Upper lobe of right lung (tissue), 1 donor: ENCODE results near the gene NUCB1. TPM values are rescaled to one million over a fixed set of nuclear protein-coding genes. Genes with fewer than 3 reads are reported as not detected.

Experiments used
- ATAC-seq: fragments of 200-7000 bp; cut with Tn5 transposase; one replicate; pipeline ENCODE4 v1.9.1; 2020; ENCODE audit warnings: mild to moderate bottlenecking, moderate library complexity
- DNase-seq: peaks from one replicate; pipeline ENCODE4 v3.0.0-alpha.2; 2020
- H3K27ac ChIP-seq: fragments of 200-600 bp; one replicate; pipeline ENCODE4 v1.8.0; 2022
- H3K27me3 ChIP-seq: fragments of 200-600 bp; one replicate; pipeline ENCODE4 v1.8.0; 2022; ENCODE audit warnings: mild to moderate bottlenecking
- H3K36me3 ChIP-seq: fragments of 200-600 bp; one replicate; pipeline ENCODE4 v1.8.0; 2022
- H3K4me1 ChIP-seq: fragments of 200-600 bp; one replicate; pipeline ENCODE4 v1.8.0; 2022
- H3K4me3 ChIP-seq: fragments of 200-600 bp; one replicate; pipeline ENCODE4 v1.8.0; 2022; ENCODE audit warnings: mild to moderate bottlenecking
- H3K9me3 ChIP-seq: fragments of 200-600 bp; one replicate; pipeline ENCODE4 v1.8.0; 2022
- CTCF ChIP-seq: fragments of 200-600 bp; IDR thresholded peaks from one replicate; pipeline ENCODE4 v1.8.0; 2022; ENCODE audit warnings: antibody characterized with exemption
- intact Hi-C: fragments of 100-400 bp; cut with DNase I; formaldehyde crosslinking; loops from one replicate; pipeline ENCODE4 v1.11.0; 2022
- total RNA-seq: library from RNA; stranded (reverse); fragmentation: NEBNext Ultra II Directional; extraction: Animal tissue kit (Norgen Biotek cat#: 25700); gene quantifications from one replicate; pipeline ENCODE4 v1.2.1, GENCODE V29; 2021
- donor health status: DM: no; HTN: yes; CAD: no; lungs with severe emphysema.

The NUCB1 gene
- total RNA-seq, 1 donor from 2014 or later: 287 TPM

GRCh38 chr19:48959341-48960239, 59.5 kb downstream of the NUCB1 start:
- Histone ChIP-seq H3K27me3 (no peaks in the 10 kb centered on the region), H3K9me3 (no peaks in the 10 kb centered on the region), H3K27ac (peak overlapping the region; percentile 17), H3K36me3 (peaks cover 9% of the 10 kb centered on the region), H3K4me3 (no peak overlapping the region), H3K4me1 (peaks cover 25% of the 10 kb centered on the region)
- intact Hi-C loops: no loop called here
- ATAC-seq: no peak
- no peak for DNase-seq
- TF ChIP-seq CTCF: no peak

GRCh38 chr19:48961051-48961649, 61.0 kb downstream of the NUCB1 start:
- DNase-seq (no peak), ATAC-seq (no peak)
- no peak for TF ChIP-seq CTCF
- Histone ChIP-seq H3K4me3 (no peak overlapping the region), H3K36me3 (peaks cover 12% of the 10 kb centered on the region), H3K9me3 (no peaks in the 10 kb centered on the region), H3K27ac (no peak overlapping the region), H3K4me1 (peaks cover 21% of the 10 kb centered on the region), H3K27me3 (no peaks in the 10 kb centered on the region)
- intact Hi-C loops: no loop called here

- Histone ChIP-seq H3K27ac (peak overlapping the region; percentile 95), H3K9me3 (no peaks in the 10 kb centered on the region), H3K36me3 (peaks cover 17% of the 10 kb centered on the region), H3K4me1 (peaks cover 25% of the 10 kb centered on the region), H3K4me3 (no peak overlapping the region), H3K27me3 (no peaks in the 10 kb centered on the region)
- ATAC-seq (no peak), DNase-seq (peak; percentile 70)
- no peak for TF ChIP-seq CTCF
- intact Hi-C loops: no loop called here
These were observed 61.5 kb downstream of the NUCB1 start for GRCh38 chr19:48961673-48962028.

- ATAC-seq (peak; percentile 71), DNase-seq (peak; percentile 93)
- H3K27ac ChIP-seq: peak overlapping the region; percentile 95
- no peaks in the 10 kb centered on the region for H3K9me3 ChIP-seq
- intact Hi-C loops: no loop called here
- H3K4me3 ChIP-seq: peak overlapping the region; percentile 5
- H3K36me3 ChIP-seq: peaks cover 19% of the 10 kb centered on the region
- no peak for TF ChIP-seq CTCF
- peaks cover 31% of the 10 kb centered on the region for H3K4me1 ChIP-seq
- H3K27me3 ChIP-seq: no peaks in the 10 kb centered on the region
These were observed 62.1 kb downstream of the NUCB1 start for GRCh38 chr19:48962029-48962848.

- peaks cover 17% of the 10 kb centered on the region for H3K36me3 ChIP-seq
- no peak for TF ChIP-seq CTCF
- intact Hi-C loops: no loop called here
- ATAC-seq: no peak
- no peak overlapping the region for H3K4me3 ChIP-seq
- peaks cover 34% of the 10 kb centered on the region for H3K4me1 ChIP-seq
- no peaks in the 10 kb centered on the region for H3K27me3 ChIP-seq
- H3K9me3 ChIP-seq: no peaks in the 10 kb centered on the region
- peak overlapping the region; percentile 95 for H3K27ac ChIP-seq
- DNase-seq: no peak
These were observed 62.7 kb downstream of the NUCB1 start for GRCh38 chr19:48962849-48963165.
